HEK293 (cell line): ENCODE measurements around the gene BBX.

Experiments used
- CTCF ChIA-PET: fragments of 350-600 bp; formaldehyde crosslinking; extraction: SDS; loops from one replicate; lab custom pipeline; 2021; ENCODE audit warnings: antibody characterized with exemption; lab: Yijun Ruan, JAX
- POLR2A ChIA-PET: fragments of 300-600 bp; formaldehyde crosslinking; extraction: SDS; loops from one replicate; lab custom pipeline; 2020; ENCODE audit warnings: antibody characterized with exemption, inconsistent platforms; lab: Yijun Ruan, JAX
- H3K27ac ChIP-seq: fragments of 200-500 bp; sonication (Bioruptor generic); 2 replicates; pipeline ENCODE4 v1.5.1; 2014; ENCODE audit warnings: low read depth, low read length, control low read depth, inconsistent platforms; ENCODE audit errors: extremely low read depth
- H3K36me3 ChIP-seq, 2 experiments: fragments of 200-500 bp in 1 of 2; sonication (Bioruptor generic) in 1 of 2; 1 replicate in 1 of 2; 2 replicates in 1 of 2; pipeline ENCODE4 v1.5.1; 2014 to 2017; ENCODE audit warnings: inconsistent platforms in 2 of 2, low read length in 2 of 2; ENCODE audit not compliant: control insufficient read depth in 2 of 2, insufficient read depth in 1 of 2
- H3K4me1 ChIP-seq: fragments of 200-500 bp; sonication (Bioruptor generic); 2 replicates; pipeline ENCODE4 v1.5.1; 2014; ENCODE audit warnings: mild to moderate bottlenecking, low read length, inconsistent platforms; ENCODE audit not compliant: control insufficient read depth, insufficient read depth
- H3K4me3 ChIP-seq: 2 replicates; pipeline ENCODE4 v1.5.1; 2011; ENCODE audit warnings: low read depth, mild to moderate bottlenecking, control low read depth, low read length, moderate library complexity
- H3K9me3 ChIP-seq: fragments of 200-500 bp; sonication (Bioruptor generic); 2 replicates; pipeline ENCODE4 v1.5.1; 2014; ENCODE audit warnings: low read depth, low read length, inconsistent platforms; ENCODE audit not compliant: control insufficient read depth, insufficient read depth
- BCL11B ChIP-seq: fragments of 450-650 bp; formaldehyde crosslinking; IDR thresholded peaks from 2 replicates; pipeline ENCODE4 v1.5.1; 2016; ENCODE audit warnings: low read depth, missing biosample characterization, missing genetic modification characterization
- GFI1B ChIP-seq: fragments of 450-650 bp; formaldehyde crosslinking; IDR thresholded peaks from 2 replicates; pipeline ENCODE4 v1.5.1; 2016; ENCODE audit warnings: missing biosample characterization, missing genetic modification characterization
- GLI4 ChIP-seq: fragments of 450-650 bp; formaldehyde crosslinking; IDR thresholded peaks from 2 replicates; pipeline ENCODE4 v1.5.1; 2016; ENCODE audit warnings: missing biosample characterization, missing genetic modification characterization
- ZBTB48 ChIP-seq: fragments of 450-650 bp; formaldehyde crosslinking; IDR thresholded peaks from 2 replicates; pipeline ENCODE4 v1.5.1; 2016; ENCODE audit warnings: missing biosample characterization, missing genetic modification characterization
- ZFP37 ChIP-seq: fragments of 450-650 bp; formaldehyde crosslinking; IDR thresholded peaks from 2 replicates; pipeline ENCODE4 v1.5.1; 2016; ENCODE audit warnings: missing biosample characterization, missing genetic modification characterization
- ZNF132 ChIP-seq: fragments of 450-650 bp; formaldehyde crosslinking; IDR thresholded peaks from 2 replicates; pipeline ENCODE4 v1.5.1; 2017; ENCODE audit warnings: missing biosample characterization, missing genetic modification characterization, borderline replicate concordance
- ZNF362 ChIP-seq: fragments of 450-650 bp; formaldehyde crosslinking; IDR thresholded peaks from 2 replicates; pipeline ENCODE4 v1.5.1; 2016; ENCODE audit warnings: missing biosample characterization, missing genetic modification characterization
- ZNF404 ChIP-seq: fragments of 450-650 bp; formaldehyde crosslinking; IDR thresholded peaks from 2 replicates; pipeline ENCODE4 v1.5.1; 2017; ENCODE audit warnings: missing biosample characterization, missing genetic modification characterization
- ZNF561 ChIP-seq: fragments of 450-650 bp; IDR thresholded peaks from 2 replicates; pipeline ENCODE4 v1.5.1; 2018; ENCODE audit warnings: missing biosample characterization, missing genetic modification characterization, borderline replicate concordance
- ZNF610 ChIP-seq: fragments of 450-650 bp; formaldehyde crosslinking; IDR thresholded peaks from 2 replicates; pipeline ENCODE4 v1.5.1; 2016; ENCODE audit warnings: missing biosample characterization, missing genetic modification characterization, borderline replicate concordance
- ZNF629 ChIP-seq: fragments of 450-650 bp; formaldehyde crosslinking; IDR thresholded peaks from 2 replicates; pipeline ENCODE4 v1.5.1; 2017; ENCODE audit warnings: missing biosample characterization, missing genetic modification characterization
- ZNF654 ChIP-seq: fragments of 450-650 bp; formaldehyde crosslinking; IDR thresholded peaks from 2 replicates; pipeline ENCODE4 v1.5.1; 2016; ENCODE audit warnings: low read depth, missing biosample characterization, missing genetic modification characterization
- ZNF768 ChIP-seq: fragments of 450-650 bp; formaldehyde crosslinking; IDR thresholded peaks from 2 replicates; pipeline ENCODE4 v1.5.1; 2018; ENCODE audit warnings: missing biosample characterization, mild to moderate bottlenecking, missing genetic modification characterization

BBX gene

GRCh38 chr3:107660306-107660976 is 137.7 kb downstream of the BBX start:
- Histone ChIP-seq H3K9me3 (no peaks in the 10 kb centered on the region), H3K36me3 (no peaks in the 10 kb centered on the region), H3K4me1 (no peaks in the 10 kb centered on the region; the same call in 1 of the 2 replicates), H3K4me3 (no peak overlapping the region), H3K27ac (no peak overlapping the region)
- peak; percentile 76 for TF ChIP-seq ZNF362 (tag by site-specific recombination)
- TF ChIP-seq ZNF561 (tag by site-specific recombination), result no peak
- no peak for TF ChIP-seq ZFP37 (tag by site-specific recombination)
- peak; percentile 65 for TF ChIP-seq ZNF654 (tag by site-specific recombination)
- POLR2A ChIA-PET, result interaction anchor here (0.6 kb wide), 1 partner anchor 462 kb away, joined by 6 read pairs; no protein-coding TSS in a partner anchor
- CTCF ChIA-PET, result interaction anchor here (0.5 to 5.2 kb wide), 18 partner anchors 8 to 820 kb away, joined by 3 to 42 read pairs (median 4); no protein-coding TSS in a partner anchor

- CTCF ChIA-PET, result interaction anchor here (0.6 to 5.2 kb wide), 4 partner anchors 15 to 816 kb away, joined by 3 to 42 read pairs (median 3); no protein-coding TSS in a partner anchor
- TF ChIP-seq GFI1B (tag by site-specific recombination) (0 out of 2 replicates have a peak, but pooled peaks have one; percentile 35), BCL11B (tag by site-specific recombination) (no peak)
- POLR2A ChIA-PET, result no interaction called here
- H3K27ac ChIP-seq, result no peak overlapping the region
- no peaks in the 10 kb centered on the region for H3K9me3 ChIP-seq
- H3K4me3 ChIP-seq, result no peak overlapping the region
- no peaks in the 10 kb centered on the region for H3K36me3 ChIP-seq
- no peaks in the 10 kb centered on the region; the same call in 1 of the 2 replicates for H3K4me1 ChIP-seq
Measured at GRCh38 chr3:107661447-107662123, 138.8 kb downstream of the BBX start.

- Histone ChIP-seq H3K27ac (no peak overlapping the region), H3K36me3 (no peaks in the 10 kb centered on the region), H3K4me1 (no peaks in the 10 kb centered on the region; the same call in 1 of the 2 replicates), H3K4me3 (no peak overlapping the region), H3K9me3 (no peaks in the 10 kb centered on the region)
- TF ChIP-seq ZNF629 (tag by site-specific recombination), result no peak
- ChIA-PET POLR2A (no interaction called here), CTCF (interaction anchor here (1.0 to 5.2 kb wide), 3 partner anchors 14 to 427 kb away, joined by 4 to 42 read pairs (median 4); no protein-coding TSS in a partner anchor)
Measured at GRCh38 chr3:107662124-107662507, 139.4 kb downstream of the BBX start.

- no peak overlapping the region for H3K27ac ChIP-seq
- TF ChIP-seq ZNF404 (tag by site-specific recombination) (no peak), ZNF610 (tag by site-specific recombination) (no peak), ZNF654 (tag by site-specific recombination) (no peak), ZBTB48 (no peak), ZNF132 (tag by site-specific recombination) (no peak), ZNF768 (no peak), GLI4 (tag by site-specific recombination) (no peak)
- TF ChIP-seq, all 188 proteins: peak for 0
- Histone ChIP-seq H3K9me3 (no peaks in the 10 kb centered on the region), H3K4me1 (no peaks in the 10 kb centered on the region; the same call in 1 of the 2 replicates), H3K4me3 (no peak overlapping the region), H3K36me3 (no peaks in the 10 kb centered on the region)
- ChIA-PET CTCF (interaction anchor here (0.7 to 1.2 kb wide), 3 partner anchors 15 to 427 kb away, joined by 4 to 6 read pairs (median 4); no protein-coding TSS in a partner anchor), POLR2A (no interaction called here)
Measured at GRCh38 chr3:107662586-107662985, 139.8 kb downstream of the BBX start.
